PFSK-1 (cell line): Measurements from ENCODE around the gene IFT25.

Experiments used
- FOXP2 ChIP-seq: optimal IDR thresholded peaks from 2 replicates; pipeline ENCODE3; 2011; ENCODE audit warnings: borderline replicate concordance, control low read depth, inconsistent platforms; ENCODE audit not compliant: insufficient read depth; ENCODE audit errors: extremely low read length, extremely low read depth
- POLR2AphosphoS5 ChIP-seq: IDR thresholded peaks from 2 replicates; pipeline ENCODE4 v1.6.1; 2012; ENCODE audit warnings: low read depth, mild to moderate bottlenecking, control low read depth, low read length, moderate library complexity
- SIN3A ChIP-seq: IDR thresholded peaks from 2 replicates; pipeline ENCODE4 v1.6.1; 2012; ENCODE audit warnings: mild to moderate bottlenecking, low read length, moderate library complexity, borderline replicate concordance; ENCODE audit not compliant: insufficient read depth
- TAF1 ChIP-seq: IDR thresholded peaks from 2 replicates; pipeline ENCODE4 v1.6.1; 2012; ENCODE audit warnings: low read length, control low read depth, borderline replicate concordance; ENCODE audit not compliant: insufficient read depth
- TF ChIP-seq, protein P1 (sequence below), 2 experiments: IDR thresholded peaks; 2 replicates each; pipeline versions ENCODE4 v1.6.1 to v1.8.0; 2011 to 2012; ENCODE audit warnings: low read depth in 2 of 2, low read length in 2 of 2, control low read depth in 1 of 2, inconsistent platforms in 1 of 2, mild to moderate bottlenecking in 1 of 2, moderate library complexity in 1 of 2; ENCODE audit not compliant: insufficient read depth in 1 of 2

The IFT25 gene

GRCh38 chr1:53929246-53929960 lies 16.1 kb downstream of the IFT25 start:
- TF ChIP-seq POLR2AphosphoS5, result no peak
- no peak for TF ChIP-seq SIN3A
- no peak for TF ChIP-seq TAF1
- no peak for TF ChIP-seq FOXP2
- TF ChIP-seq, protein P1, sequence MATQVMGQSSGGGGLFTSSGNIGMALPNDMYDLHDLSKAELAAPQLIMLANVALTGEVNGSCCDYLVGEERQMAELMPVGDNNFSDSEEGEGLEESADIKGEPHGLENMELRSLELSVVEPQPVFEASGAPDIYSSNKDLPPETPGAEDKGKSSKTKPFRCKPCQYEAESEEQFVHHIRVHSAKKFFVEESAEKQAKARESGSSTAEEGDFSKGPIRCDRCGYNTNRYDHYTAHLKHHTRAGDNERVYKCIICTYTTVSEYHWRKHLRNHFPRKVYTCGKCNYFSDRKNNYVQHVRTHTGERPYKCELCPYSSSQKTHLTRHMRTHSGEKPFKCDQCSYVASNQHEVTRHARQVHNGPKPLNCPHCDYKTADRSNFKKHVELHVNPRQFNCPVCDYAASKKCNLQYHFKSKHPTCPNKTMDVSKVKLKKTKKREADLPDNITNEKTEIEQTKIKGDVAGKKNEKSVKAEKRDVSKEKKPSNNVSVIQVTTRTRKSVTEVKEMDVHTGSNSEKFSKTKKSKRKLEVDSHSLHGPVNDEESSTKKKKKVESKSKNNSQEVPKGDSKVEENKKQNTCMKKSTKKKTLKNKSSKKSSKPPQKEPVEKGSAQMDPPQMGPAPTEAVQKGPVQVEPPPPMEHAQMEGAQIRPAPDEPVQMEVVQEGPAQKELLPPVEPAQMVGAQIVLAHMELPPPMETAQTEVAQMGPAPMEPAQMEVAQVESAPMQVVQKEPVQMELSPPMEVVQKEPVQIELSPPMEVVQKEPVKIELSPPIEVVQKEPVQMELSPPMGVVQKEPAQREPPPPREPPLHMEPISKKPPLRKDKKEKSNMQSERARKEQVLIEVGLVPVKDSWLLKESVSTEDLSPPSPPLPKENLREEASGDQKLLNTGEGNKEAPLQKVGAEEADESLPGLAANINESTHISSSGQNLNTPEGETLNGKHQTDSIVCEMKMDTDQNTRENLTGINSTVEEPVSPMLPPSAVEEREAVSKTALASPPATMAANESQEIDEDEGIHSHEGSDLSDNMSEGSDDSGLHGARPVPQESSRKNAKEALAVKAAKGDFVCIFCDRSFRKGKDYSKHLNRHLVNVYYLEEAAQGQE (IDR thresholded peaks at IDR 0.05; ENCODE audit: insufficient read depth in 1 of 2, low read depth in 2 of 2, low read length in 2 of 2), result no peak

- TF ChIP-seq SIN3A (no peak), TAF1 (no peak), POLR2AphosphoS5 (no peak), FOXP2 (no peak)
- TF ChIP-seq, protein P1 (IDR thresholded peaks at IDR 0.05; ENCODE audit: insufficient read depth in 1 of 2, low read depth in 2 of 2, low read length in 2 of 2), result no peak
Measured at GRCh38 chr1:53927376-53927881, 18.1 kb downstream of the IFT25 start.

DNA sequence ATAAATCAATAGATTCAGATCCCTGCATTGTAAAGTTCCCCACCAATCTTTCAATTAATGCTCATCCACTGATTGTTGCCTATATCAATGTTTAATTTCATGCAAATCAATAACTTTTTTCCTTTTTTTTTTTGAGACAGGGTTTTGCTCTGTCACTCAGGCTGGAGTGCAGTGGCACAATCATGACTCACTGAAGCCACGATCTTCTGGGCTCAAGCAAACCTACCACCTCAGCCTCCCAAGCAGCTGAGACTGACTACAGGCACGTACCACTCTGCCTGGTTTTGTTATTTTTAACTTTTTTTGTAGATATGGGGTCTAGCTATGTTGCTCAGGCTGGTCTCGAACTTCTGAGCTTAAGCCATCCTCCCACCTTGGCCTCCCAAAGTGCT lies 25.8 kb downstream of the IFT25 start:
- TF ChIP-seq, protein P1 (IDR thresholded peaks at IDR 0.05; ENCODE audit: insufficient read depth in 1 of 2, low read depth in 2 of 2, low read length in 2 of 2), result no peak
- TF ChIP-seq TAF1, result no peak
- TF ChIP-seq POLR2AphosphoS5, result no peak
- no peak for TF ChIP-seq FOXP2
- no peak for TF ChIP-seq SIN3A

GRCh38 chr1:53918343-53918742 lies 27.2 kb downstream of the IFT25 start:
- TF ChIP-seq, protein P1 (IDR thresholded peaks at IDR 0.05; ENCODE audit: insufficient read depth in 1 of 2, low read depth in 2 of 2, low read length in 2 of 2), result no peak
- no peak for TF ChIP-seq POLR2AphosphoS5
- TF ChIP-seq SIN3A, result no peak
- TF ChIP-seq FOXP2, result no peak
- TF ChIP-seq TAF1, result no peak
